ENCODE results near the gene GCC2. TPM values are rescaled to one million over a fixed set of nuclear protein-coding genes. Genes with fewer than 3 reads are reported as not detected.
A peak's percentile ranks its signal among the peaks of the same experiment; 100 is the strongest.

The GCC2 gene
- total RNA-seq, 3 donors from 2014 or later (not counting 1 experiment from before 2014, with no cell fraction given) = 84.8 to 110 (median 89.6) TPM

GRCh38 chr2:108535357-108535631 is 86.3 kb downstream of the GCC2 start:
- H3K4me3 ChIP-seq (ENCODE audit: low read length) = peak overlapping the region; percentile 69
- H3K9me3 ChIP-seq (ENCODE audit: control insufficient read depth, insufficient read depth, low read length) = no peaks in the 10 kb centered on the region
- peak overlapping the region; percentile 60 to 79 for H3K27ac Mint-ChIP-seq
- DNase-seq = no peak
- intact Hi-C loops (cut with micrococcal nuclease) = loop anchor here (2.0 to 10.0 kb wide), 2 partner anchors 86 to 90 kb away; partner anchors contain the start of gene GCC2
- no peak overlapping the region for H3K27ac ChIP-seq (ENCODE audit: low read length)
- ATAC-seq = no peak
- no peaks in the 10 kb centered on the region for H3K27me3 Mint-ChIP-seq (ENCODE audit: low read depth in 2 of 2)
- WGBS (ENCODE audit: insufficient coverage) = 60% methylated on average over 9 of the region's 9 CpGs
- TF ChIP-seq, protein P1, sequence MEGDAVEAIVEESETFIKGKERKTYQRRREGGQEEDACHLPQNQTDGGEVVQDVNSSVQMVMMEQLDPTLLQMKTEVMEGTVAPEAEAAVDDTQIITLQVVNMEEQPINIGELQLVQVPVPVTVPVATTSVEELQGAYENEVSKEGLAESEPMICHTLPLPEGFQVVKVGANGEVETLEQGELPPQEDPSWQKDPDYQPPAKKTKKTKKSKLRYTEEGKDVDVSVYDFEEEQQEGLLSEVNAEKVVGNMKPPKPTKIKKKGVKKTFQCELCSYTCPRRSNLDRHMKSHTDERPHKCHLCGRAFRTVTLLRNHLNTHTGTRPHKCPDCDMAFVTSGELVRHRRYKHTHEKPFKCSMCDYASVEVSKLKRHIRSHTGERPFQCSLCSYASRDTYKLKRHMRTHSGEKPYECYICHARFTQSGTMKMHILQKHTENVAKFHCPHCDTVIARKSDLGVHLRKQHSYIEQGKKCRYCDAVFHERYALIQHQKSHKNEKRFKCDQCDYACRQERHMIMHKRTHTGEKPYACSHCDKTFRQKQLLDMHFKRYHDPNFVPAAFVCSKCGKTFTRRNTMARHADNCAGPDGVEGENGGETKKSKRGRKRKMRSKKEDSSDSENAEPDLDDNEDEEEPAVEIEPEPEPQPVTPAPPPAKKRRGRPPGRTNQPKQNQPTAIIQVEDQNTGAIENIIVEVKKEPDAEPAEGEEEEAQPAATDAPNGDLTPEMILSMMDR (IDR thresholded peaks at IDR 0.05) = no peak
- no peaks in the 10 kb centered on the region for H3K27me3 ChIP-seq (ENCODE audit: control insufficient read depth, insufficient read depth, low read length)
- H3K9me3 Mint-ChIP-seq = no peaks in the 10 kb centered on the region
- peaks cover 13 to 18% of the 10 kb centered on the region in 2 donors for H3K4me1 Mint-ChIP-seq
- no peaks in the 10 kb centered on the region for H3K36me3 Mint-ChIP-seq
- peaks cover 11% of the 10 kb centered on the region for H3K4me1 ChIP-seq (ENCODE audit: control insufficient read depth, insufficient read depth, low read length)
- H3K36me3 ChIP-seq (ENCODE audit: control insufficient read depth, insufficient read depth, low read length) = no peaks in the 10 kb centered on the region
- H3K4me3 Mint-ChIP-seq = peak overlapping the region; percentile 93

- no peaks in the 10 kb centered on the region for H3K9me3 Mint-ChIP-seq
- DNase-seq (no peak), ATAC-seq (no peak)
- intact Hi-C loops (cut with micrococcal nuclease) = loop anchor here (10.0 kb wide), 1 partner anchor 89 kb away; no protein-coding TSS in a partner anchor
- Histone ChIP-seq H3K27ac (ENCODE audit: low read length) (no peak overlapping the region), H3K9me3 (ENCODE audit: control insufficient read depth, insufficient read depth, low read length) (no peaks in the 10 kb centered on the region), H3K27me3 (ENCODE audit: control insufficient read depth, insufficient read depth, low read length) (no peaks in the 10 kb centered on the region), H3K4me3 (ENCODE audit: low read length) (no peak overlapping the region), H3K36me3 (ENCODE audit: control insufficient read depth, insufficient read depth, low read length) (no peaks in the 10 kb centered on the region), H3K4me1 (ENCODE audit: control insufficient read depth, insufficient read depth, low read length) (peaks cover 8% of the 10 kb centered on the region)
- H3K27ac Mint-ChIP-seq = no peak overlapping the region
- no peaks in the 10 kb centered on the region for H3K27me3 Mint-ChIP-seq (ENCODE audit: low read depth in 2 of 2)
- H3K4me3 Mint-ChIP-seq = no peak overlapping the region
- no peaks in the 10 kb centered on the region for H3K36me3 Mint-ChIP-seq
- WGBS (ENCODE audit: insufficient coverage) = 95% methylated on average over 5 of the region's 7 CpGs
- H3K4me1 Mint-ChIP-seq = peaks cover 12 to 13% of the 10 kb centered on the region in 2 donors
- TF ChIP-seq, protein P1 (IDR thresholded peaks at IDR 0.05) = no peak
These were observed 87.3 kb downstream of the GCC2 start for GRCh38 chr2:108536133-108536780.

DNA sequence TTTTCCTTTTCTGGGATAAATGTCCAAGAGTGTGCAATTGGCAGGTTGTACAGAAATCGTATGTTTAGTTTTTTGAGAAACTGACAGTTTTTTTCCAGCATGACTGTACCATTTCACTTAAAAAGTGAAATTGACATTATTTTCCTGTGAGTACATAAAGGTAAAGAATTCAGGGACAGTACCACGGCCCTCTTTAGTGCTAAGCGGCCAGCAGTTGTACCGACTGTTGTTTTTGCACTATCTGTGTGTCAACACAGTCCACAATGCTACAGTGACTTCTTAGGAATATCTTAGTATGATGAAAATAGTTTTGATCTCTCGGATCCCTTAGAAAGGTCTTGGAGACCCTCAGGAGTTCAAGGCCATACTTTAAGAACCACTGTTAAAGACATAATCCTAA is 87.9 kb downstream of the GCC2 start:
- Histone ChIP-seq H3K27me3 (ENCODE audit: control insufficient read depth, insufficient read depth, low read length) (no peaks in the 10 kb centered on the region), H3K9me3 (ENCODE audit: control insufficient read depth, insufficient read depth, low read length) (no peaks in the 10 kb centered on the region), H3K4me1 (ENCODE audit: control insufficient read depth, insufficient read depth, low read length) (peaks cover 8% of the 10 kb centered on the region), H3K27ac (ENCODE audit: low read length) (no peak overlapping the region), H3K4me3 (ENCODE audit: low read length) (no peak overlapping the region), H3K36me3 (ENCODE audit: control insufficient read depth, insufficient read depth, low read length) (no peaks in the 10 kb centered on the region)
- H3K4me1 Mint-ChIP-seq = peaks cover 12 to 13% of the 10 kb centered on the region in 2 donors
- 96% methylated on average over 4 of the region's 5 CpGs for WGBS (ENCODE audit: insufficient coverage)
- H3K27ac Mint-ChIP-seq = no peak overlapping the region
- no peaks in the 10 kb centered on the region for H3K9me3 Mint-ChIP-seq
- H3K36me3 Mint-ChIP-seq = no peaks in the 10 kb centered on the region
- intact Hi-C loops (cut with micrococcal nuclease) = loop anchor here (10.0 kb wide), 1 partner anchor 88 kb away; no protein-coding TSS in a partner anchor
- no peak overlapping the region for H3K4me3 Mint-ChIP-seq
- no peaks in the 10 kb centered on the region for H3K27me3 Mint-ChIP-seq (ENCODE audit: low read depth in 2 of 2)
- ATAC-seq (no peak), DNase-seq (no peak)
- TF ChIP-seq, protein P1 (IDR thresholded peaks at IDR 0.05) = no peak
